ENCODE data around the gene RBM19.

The RBM19 gene

DNA sequence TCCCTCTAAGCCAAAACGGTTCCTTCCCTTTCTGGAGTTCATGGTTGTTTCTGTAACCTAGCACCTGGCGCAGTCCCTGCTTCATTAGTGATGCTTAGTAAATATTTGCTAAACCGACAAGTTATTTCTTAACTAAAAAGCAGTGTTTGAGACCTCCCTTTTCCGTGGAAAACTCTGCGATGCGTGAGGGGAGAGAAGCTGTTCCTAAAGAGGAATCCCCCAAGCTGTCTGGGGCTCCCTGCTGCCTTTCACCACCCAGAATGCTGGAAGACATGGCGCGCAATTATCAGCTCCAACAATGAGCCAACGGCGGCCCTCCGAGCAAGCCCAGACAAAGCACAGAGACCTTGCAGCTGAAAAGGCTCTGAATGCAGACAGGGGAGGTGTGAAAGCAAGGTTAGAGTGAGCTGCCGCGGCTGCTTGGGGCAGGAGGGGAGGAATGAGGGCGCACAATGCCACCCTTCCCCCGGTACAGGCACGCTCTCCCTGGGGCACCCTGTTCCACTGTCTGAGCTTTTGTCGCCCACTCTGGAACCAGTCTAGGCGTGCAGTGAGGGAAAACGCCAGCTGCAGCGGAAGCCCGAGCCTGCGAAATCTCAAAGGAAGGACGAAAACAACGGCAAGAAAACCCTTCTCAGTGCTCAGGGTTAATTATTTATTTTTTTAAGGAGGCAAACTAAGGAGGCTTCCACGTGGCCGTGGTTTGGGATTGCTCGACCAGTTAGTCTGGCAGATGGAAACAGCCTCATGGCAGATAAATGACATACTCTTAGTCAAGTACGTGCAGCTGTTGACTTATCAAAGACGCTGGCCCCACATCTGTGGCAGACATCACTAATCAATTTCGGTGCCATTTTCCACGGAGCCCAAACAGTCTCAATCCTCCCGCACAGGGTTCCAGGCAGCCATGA lies 66.3 kb downstream of the RBM19 start:
- Histone ChIP-seq H3K9ac (ENCODE audit: low read depth, low read length) (peak overlapping the region; percentile 27; the same call in 1 of the 2 replicates), H3K9me3 (ENCODE audit: control insufficient read depth, insufficient read depth, low read length) (no peaks in the 10 kb centered on the region), H3K4me1 (ENCODE audit: insufficient read depth, low read length) (peaks cover 20% of the 10 kb centered on the region), H3K36me3 (ENCODE audit: insufficient read depth, low read length) (no peaks in the 10 kb centered on the region; the same call in 1 of the 2 replicates)

DNA sequence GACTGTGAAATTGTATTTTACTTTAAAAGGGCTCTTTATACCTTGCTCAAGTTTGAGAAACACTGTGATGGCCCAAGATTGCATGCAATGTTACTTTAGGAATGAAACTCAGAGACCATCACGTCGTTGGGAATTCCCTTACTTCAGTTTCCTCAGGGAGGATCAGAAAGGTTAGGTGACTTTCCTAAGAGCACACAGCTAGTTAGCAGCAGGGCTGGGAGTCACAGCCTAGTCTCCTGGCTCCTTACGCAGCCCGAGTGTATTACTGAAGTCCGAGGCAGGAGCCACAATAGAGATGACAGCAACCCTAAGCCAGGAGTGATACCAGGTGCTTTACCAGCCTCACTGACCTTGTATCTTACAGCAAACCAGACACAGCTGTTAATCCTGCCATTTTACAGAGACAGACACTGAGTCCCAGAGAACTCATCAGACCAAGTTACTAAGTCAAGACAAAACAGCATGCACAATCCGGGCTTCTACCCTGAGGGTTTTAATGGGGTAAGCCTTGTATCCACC lies 67.0 kb downstream of the RBM19 start:
- Histone ChIP-seq H3K9me3 (ENCODE audit: control insufficient read depth, insufficient read depth, low read length) (no peaks in the 10 kb centered on the region), H3K4me1 (ENCODE audit: insufficient read depth, low read length) (peaks cover 20% of the 10 kb centered on the region), H3K36me3 (ENCODE audit: insufficient read depth, low read length) (no peaks in the 10 kb centered on the region; the same call in 1 of the 2 replicates), H3K9ac (ENCODE audit: low read depth, low read length) (no peak overlapping the region)

DNA sequence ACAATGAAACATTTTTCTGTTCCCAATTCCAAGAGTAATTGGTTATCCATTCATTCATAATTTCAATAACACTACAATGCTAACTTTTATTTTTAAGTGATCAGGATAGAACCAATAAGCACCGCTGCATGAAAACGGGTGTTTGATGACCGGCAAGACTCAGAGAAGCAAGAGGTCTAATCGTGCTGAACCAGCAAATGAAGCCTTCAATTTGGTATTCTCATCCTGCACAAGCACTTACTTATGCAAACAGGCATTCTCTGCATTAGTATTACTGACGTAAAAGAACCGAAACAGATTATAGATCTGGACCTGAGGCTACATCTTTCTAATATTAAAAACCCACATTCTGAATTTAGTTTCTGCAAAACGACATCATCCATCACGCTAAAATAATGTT lies 67.7 kb downstream of the RBM19 start:
- no peaks in the 10 kb centered on the region; the same call in 1 of the 2 replicates for H3K36me3 ChIP-seq (ENCODE audit: insufficient read depth, low read length)
- H3K9me3 ChIP-seq (ENCODE audit: control insufficient read depth, insufficient read depth, low read length) = no peaks in the 10 kb centered on the region
- H3K4me1 ChIP-seq (ENCODE audit: insufficient read depth, low read length) = peaks cover 20% of the 10 kb centered on the region
- H3K9ac ChIP-seq (ENCODE audit: low read depth, low read length) = no peak overlapping the region

DNA sequence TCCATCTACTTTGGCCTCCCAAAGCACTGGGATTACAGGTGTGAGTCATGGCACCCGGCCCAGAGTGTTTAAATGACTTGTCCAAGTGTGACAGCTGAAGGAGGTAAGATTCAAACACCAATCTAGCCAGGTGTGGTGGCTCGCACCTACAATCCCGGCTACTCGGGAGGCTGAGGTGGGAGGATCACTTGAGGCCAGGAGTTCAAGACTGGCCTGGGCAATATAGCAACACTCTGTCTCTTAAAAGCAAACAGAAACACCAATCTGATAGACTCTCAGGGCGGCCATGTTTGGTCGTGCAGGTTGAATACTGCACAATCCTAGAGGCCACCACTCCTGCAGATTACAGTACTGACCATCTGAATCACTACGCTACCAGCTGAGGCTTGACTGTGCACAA lies 68.7 kb downstream of the RBM19 start:
- H3K9me3 ChIP-seq (ENCODE audit: control insufficient read depth, insufficient read depth, low read length) = no peaks in the 10 kb centered on the region
- peaks cover 20% of the 10 kb centered on the region for H3K4me1 ChIP-seq (ENCODE audit: insufficient read depth, low read length)
- no peak overlapping the region for H3K9ac ChIP-seq (ENCODE audit: low read depth, low read length)
- no peaks in the 10 kb centered on the region for H3K36me3 ChIP-seq (ENCODE audit: insufficient read depth, low read length)

DNA sequence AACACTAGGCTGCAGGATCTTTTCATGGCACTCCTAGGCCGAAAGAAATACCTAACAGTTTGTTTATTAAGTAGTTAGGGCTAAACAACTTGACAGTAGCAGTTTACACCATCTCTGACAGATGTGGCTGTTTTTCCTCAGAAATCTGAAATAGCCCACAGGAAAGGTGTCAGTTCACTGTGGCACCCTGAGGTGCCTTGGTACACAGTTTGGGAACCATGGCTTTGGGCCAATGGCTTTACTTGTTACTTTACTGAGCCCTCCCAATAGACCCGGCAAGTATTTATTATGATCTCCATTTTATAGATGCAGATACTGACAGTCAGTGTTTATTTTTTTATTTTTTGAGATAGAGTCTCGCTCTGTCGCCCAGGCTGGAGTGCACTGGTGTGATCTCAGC lies 69.3 kb downstream of the RBM19 start:
- Histone ChIP-seq H3K36me3 (ENCODE audit: insufficient read depth, low read length) (no peaks in the 10 kb centered on the region), H3K9me3 (ENCODE audit: control insufficient read depth, insufficient read depth, low read length) (no peaks in the 10 kb centered on the region), H3K9ac (ENCODE audit: low read depth, low read length) (no peak overlapping the region), H3K4me1 (ENCODE audit: insufficient read depth, low read length) (peaks cover 24% of the 10 kb centered on the region)

DNA sequence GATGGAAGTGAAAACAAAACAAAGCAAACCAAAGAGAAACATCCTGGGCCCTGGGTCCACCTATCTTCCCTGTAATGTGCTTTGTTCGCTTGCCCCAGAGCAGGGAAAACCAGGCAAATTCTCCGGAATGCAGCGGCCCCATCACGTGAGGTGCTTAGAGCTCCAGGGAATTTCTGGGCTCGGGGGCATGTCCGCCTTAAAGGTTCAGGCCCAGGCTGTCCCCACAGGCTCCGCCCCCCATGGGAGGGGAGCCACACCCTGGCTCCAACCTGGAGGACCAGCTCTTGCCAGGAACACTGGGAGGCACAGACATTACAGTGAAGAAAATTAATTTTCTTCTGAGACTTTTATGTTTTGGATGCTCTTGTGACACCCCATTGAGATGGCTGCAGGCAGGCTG lies 69.9 kb downstream of the RBM19 start:
- Histone ChIP-seq H3K4me1 (ENCODE audit: insufficient read depth, low read length) (peaks cover 25% of the 10 kb centered on the region), H3K36me3 (ENCODE audit: insufficient read depth, low read length) (no peaks in the 10 kb centered on the region), H3K9ac (ENCODE audit: low read depth, low read length) (no peak overlapping the region; the same call in 1 of the 2 replicates), H3K9me3 (ENCODE audit: control insufficient read depth, insufficient read depth, low read length) (no peaks in the 10 kb centered on the region)

DNA sequence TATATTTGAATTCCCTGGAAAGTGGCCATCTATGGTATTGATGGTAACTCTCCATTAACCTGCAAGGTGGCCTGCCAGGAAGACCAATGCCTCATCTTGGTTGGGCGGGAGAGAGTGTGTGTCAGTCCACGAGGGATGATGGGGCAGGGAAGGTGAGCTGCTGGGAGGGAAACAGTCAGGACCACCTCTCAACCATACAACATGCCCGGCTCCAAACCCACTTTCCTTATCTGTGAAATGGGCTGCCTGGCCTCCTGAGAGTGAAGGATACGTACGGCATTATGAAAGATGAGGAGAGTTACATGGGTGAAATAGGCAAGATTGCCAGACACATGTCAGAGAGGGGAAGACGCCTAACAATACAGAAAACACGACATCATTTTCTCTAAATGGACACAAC lies 70.9 kb downstream of the RBM19 start:
- Histone ChIP-seq H3K9me3 (ENCODE audit: control insufficient read depth, insufficient read depth, low read length) (no peaks in the 10 kb centered on the region), H3K4me1 (ENCODE audit: insufficient read depth, low read length) (peaks cover 24% of the 10 kb centered on the region), H3K9ac (ENCODE audit: low read depth, low read length) (no peak overlapping the region), H3K36me3 (ENCODE audit: insufficient read depth, low read length) (no peaks in the 10 kb centered on the region)

DNA sequence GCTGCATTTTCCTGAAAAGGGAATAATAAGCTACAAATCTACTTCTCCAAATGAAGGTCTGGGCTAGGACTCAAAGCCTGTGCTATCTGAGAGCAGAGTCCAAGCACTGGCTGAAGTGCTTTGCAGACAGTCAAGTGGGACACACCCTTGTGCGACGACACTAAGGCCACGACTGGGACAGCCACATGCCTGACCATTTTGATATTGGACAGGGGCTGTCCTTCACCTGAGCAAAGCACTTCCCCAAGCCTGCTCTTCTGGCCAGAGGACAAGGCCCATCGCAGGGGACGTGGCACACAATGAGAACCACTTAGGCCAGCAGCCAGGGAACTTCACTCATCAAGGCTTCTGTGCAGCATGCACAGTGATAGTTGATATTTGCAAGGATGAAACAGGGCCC lies 71.4 kb downstream of the RBM19 start:
- H3K4me1 ChIP-seq (ENCODE audit: insufficient read depth, low read length) = peaks cover 20% of the 10 kb centered on the region
- no peak overlapping the region for H3K9ac ChIP-seq (ENCODE audit: low read depth, low read length)
- no peaks in the 10 kb centered on the region for H3K9me3 ChIP-seq (ENCODE audit: control insufficient read depth, insufficient read depth, low read length)
- H3K36me3 ChIP-seq (ENCODE audit: insufficient read depth, low read length) = no peaks in the 10 kb centered on the region

DNA sequence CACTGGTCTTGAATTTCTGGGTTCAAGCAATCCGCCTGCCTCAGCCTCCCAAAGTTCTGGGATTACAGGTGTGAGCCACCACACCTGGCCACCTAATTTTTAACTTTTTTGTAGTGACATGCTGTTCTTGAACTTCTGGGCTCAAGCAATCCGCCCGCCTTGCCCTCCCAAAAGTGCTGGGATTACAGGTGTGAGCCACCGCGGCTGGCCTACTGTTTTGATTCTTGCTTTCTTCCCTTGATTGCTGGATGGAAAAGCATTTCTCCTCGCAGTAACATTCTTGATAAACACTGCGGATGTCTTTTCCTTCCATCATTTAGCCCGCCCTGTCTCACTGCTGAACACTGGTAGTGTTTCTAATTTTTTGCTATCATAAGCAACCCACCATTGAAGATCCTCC lies 72.9 kb downstream of the RBM19 start:
- Histone ChIP-seq H3K36me3 (ENCODE audit: insufficient read depth, low read length) (no peaks in the 10 kb centered on the region), H3K9ac (ENCODE audit: low read depth, low read length) (no peak overlapping the region), H3K4me1 (ENCODE audit: insufficient read depth, low read length) (peaks cover 18% of the 10 kb centered on the region), H3K9me3 (ENCODE audit: control insufficient read depth, insufficient read depth, low read length) (no peaks in the 10 kb centered on the region)

DNA sequence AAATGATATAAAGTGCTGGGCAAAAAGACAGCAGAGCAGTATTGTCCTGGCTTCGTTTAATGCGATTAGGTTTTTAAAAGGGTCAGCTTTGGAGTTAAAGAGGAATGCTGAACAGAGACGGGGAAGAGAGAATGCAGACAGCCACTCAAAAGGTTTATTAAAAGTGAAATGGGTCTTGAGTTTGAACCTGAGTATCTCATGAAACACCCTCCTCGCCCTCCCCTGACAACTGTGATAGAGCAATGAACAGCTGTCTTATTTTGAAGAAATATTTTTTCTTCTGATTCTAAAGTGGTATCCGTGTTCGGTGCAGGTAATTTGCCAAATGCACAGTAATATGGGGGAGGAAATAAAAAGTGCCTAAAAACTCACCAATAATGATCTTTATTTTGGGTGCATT lies 73.6 kb downstream of the RBM19 start:
- Histone ChIP-seq H3K9ac (ENCODE audit: low read depth, low read length) (no peak overlapping the region), H3K4me1 (ENCODE audit: insufficient read depth, low read length) (peaks cover 18% of the 10 kb centered on the region), H3K9me3 (ENCODE audit: control insufficient read depth, insufficient read depth, low read length) (no peaks in the 10 kb centered on the region), H3K36me3 (ENCODE audit: insufficient read depth, low read length) (no peaks in the 10 kb centered on the region)

DNA sequence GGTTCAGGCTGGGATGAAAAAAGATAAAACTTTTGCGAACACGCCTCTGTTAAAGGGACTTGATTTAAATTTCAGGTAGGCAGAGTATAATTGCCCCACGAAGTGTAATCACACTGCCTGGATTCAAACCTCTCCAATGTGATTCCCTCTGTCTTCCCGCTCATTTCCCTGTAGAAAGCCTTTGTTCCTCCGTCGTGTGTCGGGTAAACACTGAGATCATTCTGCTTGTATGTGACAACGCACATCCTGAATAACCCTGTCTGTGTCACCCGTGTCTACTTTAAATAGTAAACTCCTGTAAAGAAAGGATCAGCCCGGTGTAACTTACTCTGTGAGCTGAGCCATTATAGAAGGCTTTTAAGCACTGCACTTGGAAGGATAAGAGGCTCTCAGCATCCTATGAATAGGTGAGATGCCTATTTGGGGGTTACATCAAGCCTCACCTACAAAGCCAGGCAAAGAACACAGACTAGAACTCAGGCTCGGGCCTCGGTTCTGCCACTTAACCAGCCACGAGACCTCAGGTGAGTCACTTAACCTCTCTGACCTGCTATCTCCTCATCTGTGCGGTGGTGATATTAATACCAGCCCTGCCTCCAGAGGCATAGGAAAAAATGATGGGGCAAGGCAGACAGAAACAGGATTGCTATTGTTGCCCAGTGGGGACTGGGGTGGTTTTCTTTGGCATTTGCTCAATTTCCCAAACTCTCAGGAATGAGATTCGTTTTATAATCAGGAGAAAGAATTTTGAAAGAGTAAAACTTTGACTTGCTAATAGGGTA lies 74.2 kb downstream of the RBM19 start:
- Histone ChIP-seq H3K36me3 (ENCODE audit: insufficient read depth, low read length) (no peaks in the 10 kb centered on the region), H3K9ac (ENCODE audit: low read depth, low read length) (no peak overlapping the region), H3K9me3 (ENCODE audit: control insufficient read depth, insufficient read depth, low read length) (no peaks in the 10 kb centered on the region)

DNA sequence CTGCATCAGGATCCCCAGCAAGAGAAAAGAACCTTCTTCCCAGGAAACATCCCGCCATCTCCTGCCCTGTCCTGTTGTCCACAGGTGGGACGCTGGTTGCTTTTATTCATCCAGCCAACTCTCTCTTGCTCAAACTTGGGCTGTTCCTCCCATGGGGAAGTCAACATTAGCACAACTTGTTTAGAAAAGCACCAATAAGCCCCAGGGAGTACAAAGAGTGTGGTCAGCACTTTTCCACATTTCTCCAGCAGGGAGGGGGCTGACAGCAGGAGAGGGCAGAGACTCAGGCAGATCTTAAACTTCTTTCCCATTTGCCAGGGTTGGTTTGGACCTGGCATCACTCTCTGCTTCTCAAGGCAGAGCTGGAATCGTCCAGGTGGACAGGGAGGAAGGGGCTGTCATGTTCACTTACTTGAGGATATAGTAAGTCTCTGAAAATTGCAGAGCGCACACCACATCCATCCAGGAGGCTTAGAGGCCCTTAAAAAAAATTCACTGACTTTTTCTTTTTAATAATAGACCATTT lies 74.9 kb downstream of the RBM19 start:
- Histone ChIP-seq H3K9ac (ENCODE audit: low read depth, low read length) (no peak overlapping the region), H3K9me3 (ENCODE audit: control insufficient read depth, insufficient read depth, low read length) (no peaks in the 10 kb centered on the region), H3K4me1 (ENCODE audit: insufficient read depth, low read length) (peaks cover 12% of the 10 kb centered on the region), H3K36me3 (ENCODE audit: insufficient read depth, low read length) (no peaks in the 10 kb centered on the region)

More for the DNA sequence above, 74.2 kb downstream of the RBM19 start:
- H3K4me1 ChIP-seq (ENCODE audit: insufficient read depth, low read length) = peaks cover 18% of the 10 kb centered on the region

DNA sequence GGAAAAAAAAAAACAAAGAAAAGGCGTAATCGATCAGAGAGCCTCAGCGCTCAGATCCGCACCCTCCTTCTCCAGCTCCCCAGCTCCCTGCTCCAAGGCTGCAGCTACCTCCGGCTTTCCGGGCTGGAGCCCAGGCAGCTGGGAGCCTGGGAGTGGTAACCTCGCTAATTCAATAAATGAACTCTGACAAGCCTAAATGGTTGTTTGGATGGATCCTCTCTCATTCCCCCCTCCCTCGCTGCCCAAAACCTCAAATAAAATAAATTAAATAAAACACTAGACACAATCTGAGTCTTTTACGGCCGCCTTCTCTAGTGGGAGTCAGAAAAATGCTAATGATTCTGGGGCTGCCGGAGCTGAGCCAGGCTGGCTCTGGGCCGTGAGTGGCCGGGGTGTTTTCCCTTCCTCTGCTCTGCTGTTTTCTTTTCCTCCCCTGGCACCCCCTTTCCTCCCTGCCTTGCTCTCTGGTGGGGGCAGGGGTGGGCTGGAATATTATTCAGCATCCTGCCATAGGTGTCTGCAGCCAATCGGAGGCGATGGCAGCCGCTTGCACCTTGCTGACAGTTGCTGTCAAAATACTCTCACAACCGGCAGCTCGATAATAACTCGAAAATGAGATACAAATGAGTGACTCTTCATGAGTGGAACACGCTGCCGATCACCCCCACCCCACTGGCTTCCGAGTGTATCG lies 76.1 kb downstream of the RBM19 start:
- H3K9me3 ChIP-seq (ENCODE audit: control insufficient read depth, insufficient read depth, low read length) = no peaks in the 10 kb centered on the region
- no peaks in the 10 kb centered on the region for H3K36me3 ChIP-seq (ENCODE audit: insufficient read depth, low read length)
- H3K4me1 ChIP-seq (ENCODE audit: insufficient read depth, low read length) = peaks cover 12% of the 10 kb centered on the region
- no peak overlapping the region for H3K9ac ChIP-seq (ENCODE audit: low read depth, low read length)

DNA sequence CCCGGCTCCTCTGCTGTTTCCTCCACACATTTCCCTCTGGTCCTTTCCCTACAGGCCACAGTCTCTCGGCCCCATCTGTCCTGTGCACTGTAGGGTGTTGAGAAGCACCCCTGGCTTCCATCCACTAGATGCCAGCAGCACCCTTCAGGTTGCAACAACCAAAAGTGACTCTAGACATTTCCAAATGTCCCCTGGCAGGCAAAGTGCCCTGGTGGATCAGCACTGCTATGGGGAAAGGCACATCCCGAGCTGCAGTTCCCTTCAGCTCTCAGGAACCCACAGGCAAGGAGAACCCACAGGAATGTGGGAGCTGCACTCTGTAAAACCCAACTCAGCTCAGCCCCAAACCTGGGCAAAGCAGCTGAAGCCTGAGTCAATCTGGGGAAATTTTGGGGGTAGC lies 77.0 kb downstream of the RBM19 start:
- Histone ChIP-seq H3K9me3 (ENCODE audit: control insufficient read depth, insufficient read depth, low read length) (no peaks in the 10 kb centered on the region), H3K9ac (ENCODE audit: low read depth, low read length) (no peak overlapping the region), H3K4me1 (ENCODE audit: insufficient read depth, low read length) (peaks cover 12% of the 10 kb centered on the region), H3K36me3 (ENCODE audit: insufficient read depth, low read length) (no peaks in the 10 kb centered on the region)
